GM21367 (cell line): ENCODE measurements around the gene CCM2.

Source experiments
- ATAC-seq: cut with Tn5 transposase; IDR thresholded peaks from one replicate; pipeline ENCODE4 v1.9.1; 2021; ENCODE audit not compliant: unreplicated experiment

CCM2 gene

GRCh38 chr7:45000093-45001032 lies at the start of gene CCM2:
Gene CCM2, plus strand, starts transcription at chr7:45000201. Its CDS starts 133 bp downstream, at chr7:45000334.
- no peak for ATAC-seq

- no peak for ATAC-seq
Observed at GRCh38 chr7:44953156-44953555, 46.8 kb upstream of the CCM2 start.

GRCh38 chr7:44955733-44956132 lies 44.3 kb upstream of the CCM2 start:
- no peak for ATAC-seq

- no peak for ATAC-seq
Observed at GRCh38 chr7:44956157-44956766, 43.7 kb upstream of the CCM2 start.

GRCh38 chr7:44958645-44959344 lies 41.2 kb upstream of the CCM2 start:
- ATAC-seq, result no peak

- no peak for ATAC-seq
Observed at GRCh38 chr7:44959433-44959951, 40.5 kb upstream of the CCM2 start.

- ATAC-seq, result no peak
Observed at GRCh38 chr7:44960011-44960580, 39.9 kb upstream of the CCM2 start.

- ATAC-seq, result no peak
Observed at GRCh38 chr7:44961844-44962482, 38.0 kb upstream of the CCM2 start.

- ATAC-seq, result no peak
Observed at GRCh38 chr7:44962483-44963251, 37.3 kb upstream of the CCM2 start.

GRCh38 chr7:44963364-44964290 lies 36.4 kb upstream of the CCM2 start:
- no peak for ATAC-seq

GRCh38 chr7:44964384-44964830 lies 35.6 kb upstream of the CCM2 start:
- ATAC-seq, result no peak

- ATAC-seq, result no peak
Observed at GRCh38 chr7:44964831-44965440, 35.1 kb upstream of the CCM2 start.

GRCh38 chr7:44965441-44965903 lies 34.5 kb upstream of the CCM2 start:
- ATAC-seq, result no peak

GRCh38 chr7:44965937-44966730 lies 33.9 kb upstream of the CCM2 start:
- no peak for ATAC-seq

- ATAC-seq, result no peak
Observed at GRCh38 chr7:44966731-44967538, 33.1 kb upstream of the CCM2 start.
